GM19193 (cell line): Measurements from ENCODE around the gene PPP1R17.

ENCODE experiments used
- POLR2A ChIP-seq: IDR thresholded peaks from 4 replicates; pipeline ENCODE4 v1.6.1; 2011; ENCODE audit not compliant: insufficient read depth, insufficient read length; ENCODE audit errors: extremely low read depth

PPP1R17 gene

DNA sequence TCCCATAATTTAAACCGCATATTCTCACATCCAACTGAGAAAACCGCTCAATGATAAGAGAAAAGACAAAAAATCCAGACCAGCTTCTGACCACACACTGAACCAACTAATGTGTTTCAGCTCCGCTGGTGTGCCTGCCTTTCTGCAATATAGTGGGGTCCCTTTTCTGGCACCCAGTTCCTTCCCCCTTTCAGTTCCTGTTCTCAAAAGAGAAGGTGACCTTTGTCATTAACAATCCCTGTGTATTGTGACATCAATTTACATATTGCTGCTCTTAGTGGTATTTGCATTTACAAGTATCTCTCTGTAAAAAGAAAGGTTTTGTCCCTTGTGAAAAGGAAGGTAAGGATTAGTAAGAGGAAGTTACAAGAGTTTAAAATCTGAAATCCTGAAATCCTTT is 1.4 kb downstream of the PPP1R17 start:
- TF ChIP-seq POLR2A = peak; percentile 26

DNA sequence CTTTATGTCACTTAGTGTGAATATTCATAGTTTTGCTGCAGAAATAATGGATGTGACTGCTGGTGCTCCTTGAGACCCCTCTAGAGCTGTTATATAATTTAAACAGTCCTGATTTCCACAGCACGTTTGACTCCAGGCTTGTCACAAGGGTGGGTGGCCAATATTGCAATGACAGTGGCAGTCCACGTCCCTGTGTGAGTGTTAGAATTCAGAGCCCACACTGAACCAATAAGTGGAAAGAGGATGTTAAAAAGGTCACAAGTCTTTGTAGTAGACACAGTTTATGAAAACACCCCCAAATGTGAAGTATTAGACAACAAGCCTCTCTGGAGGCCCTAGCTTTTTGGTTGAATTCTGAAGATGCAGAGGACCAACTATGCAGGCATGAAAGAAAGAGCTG is 2.0 kb downstream of the PPP1R17 start:
- no peak for TF ChIP-seq POLR2A

DNA sequence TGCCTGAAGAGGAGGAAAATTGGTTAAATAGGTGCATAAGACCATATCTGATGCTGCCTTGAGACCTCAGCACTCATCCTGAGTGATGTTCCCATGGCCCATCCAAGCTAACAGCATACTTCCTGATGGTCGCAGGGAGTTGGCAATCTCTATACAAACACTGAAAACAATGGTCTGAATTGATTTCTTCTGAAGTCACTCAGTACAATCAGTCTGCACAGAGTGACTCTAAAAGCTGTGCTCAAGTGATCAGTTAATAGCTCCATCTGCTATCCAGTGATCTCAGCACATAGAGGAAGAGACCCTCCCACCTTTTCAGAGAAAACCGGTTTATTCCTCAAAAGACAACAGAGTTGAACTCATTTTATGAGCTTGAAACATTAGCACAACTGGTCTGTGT is 3.9 kb downstream of the PPP1R17 start:
- TF ChIP-seq POLR2A = no peak

DNA sequence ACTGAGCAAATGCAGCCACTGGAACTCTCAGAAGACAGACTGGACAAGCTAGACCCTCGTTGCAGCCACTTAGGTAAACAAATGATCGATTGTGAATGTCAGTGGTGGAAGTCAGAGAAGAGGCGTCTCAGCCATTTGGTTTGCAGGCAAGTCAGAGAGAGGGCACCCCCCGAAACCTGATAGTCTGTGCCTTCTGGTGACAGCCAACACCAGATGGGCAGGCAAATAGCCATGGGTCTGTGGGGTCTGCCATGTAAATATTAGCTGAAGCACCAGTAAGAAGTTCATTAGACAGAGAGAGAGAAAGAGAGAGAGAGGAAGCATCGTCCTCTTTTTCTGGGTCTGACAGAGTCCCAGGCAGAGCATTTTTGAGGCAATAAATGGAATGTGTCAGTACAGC is 5.4 kb downstream of the PPP1R17 start:
- no peak for TF ChIP-seq POLR2A

DNA sequence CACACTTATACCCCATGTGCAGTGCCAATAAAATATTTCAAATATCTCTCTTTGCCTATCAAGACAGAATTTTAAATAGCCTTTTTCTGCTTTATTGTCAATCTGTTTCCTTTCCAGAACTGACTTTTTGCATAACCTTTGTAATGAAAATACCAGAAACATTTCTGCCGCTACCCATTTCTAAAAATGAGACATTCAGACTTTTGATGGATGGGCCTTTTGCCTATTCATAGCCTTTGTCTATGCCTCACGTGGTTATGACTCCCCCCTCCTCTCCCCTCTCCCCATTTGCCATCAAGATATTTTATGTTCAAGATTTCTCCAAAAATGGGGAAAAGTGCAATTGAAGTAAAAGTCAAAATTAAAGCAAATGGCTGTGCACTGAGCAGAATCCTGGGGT is 5.9 kb downstream of the PPP1R17 start:
- TF ChIP-seq POLR2A = no peak

DNA sequence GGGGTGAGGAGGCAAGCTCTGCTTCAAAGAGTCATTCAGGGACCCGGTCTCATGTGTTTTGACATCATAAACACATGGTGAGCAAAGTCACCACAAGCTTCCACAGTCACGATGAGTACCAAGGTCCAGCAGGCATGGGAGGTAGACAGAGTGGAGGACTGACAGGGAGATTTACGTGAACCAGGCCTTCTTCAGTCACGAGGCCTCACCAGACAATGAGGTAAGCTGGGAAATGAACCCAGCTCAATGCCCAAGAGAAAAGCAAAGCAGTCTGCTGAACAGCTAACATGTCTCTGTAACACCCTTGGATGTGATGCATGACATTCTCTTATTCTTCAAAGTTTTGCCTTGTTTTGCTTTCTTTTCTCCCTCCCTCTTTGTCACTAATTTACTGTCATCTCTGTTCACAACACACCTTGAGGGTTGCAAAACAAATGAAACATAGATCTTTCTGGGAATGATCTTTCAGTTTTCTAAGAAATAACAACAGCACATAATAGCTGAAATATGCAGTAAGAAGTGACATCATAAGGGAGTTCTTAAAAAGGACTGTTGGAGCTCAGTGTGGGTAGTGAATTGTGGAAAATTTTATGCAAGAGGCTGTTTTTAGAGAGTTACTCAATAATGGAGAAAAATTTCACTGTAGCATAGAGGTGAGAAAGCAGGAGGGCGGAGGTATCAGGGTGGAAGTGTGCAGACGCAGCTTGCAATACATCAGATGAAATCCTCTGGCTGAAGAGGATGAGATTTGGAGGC is 9.0 kb downstream of the PPP1R17 start:
- TF ChIP-seq POLR2A = no peak

DNA sequence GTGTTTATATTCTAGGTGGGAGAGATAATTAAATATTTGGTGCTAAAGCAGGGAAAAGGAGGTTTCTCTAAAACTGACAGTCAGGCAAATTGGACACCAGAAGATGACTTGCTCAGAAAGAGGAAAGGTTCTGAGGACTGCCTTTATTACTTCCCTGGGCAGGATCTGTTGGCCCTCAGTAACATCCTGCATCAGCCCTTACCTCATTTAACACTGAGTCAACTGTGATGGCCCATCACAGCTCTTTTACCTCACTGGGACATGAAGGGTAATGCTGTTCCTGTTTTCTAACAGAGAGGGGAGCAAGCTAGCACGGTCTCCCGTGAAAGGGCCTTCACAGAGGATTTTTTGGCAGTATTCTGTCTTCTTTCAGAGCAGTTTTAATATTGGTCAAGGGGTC is 12.0 kb downstream of the PPP1R17 start:
- no peak for TF ChIP-seq POLR2A

DNA sequence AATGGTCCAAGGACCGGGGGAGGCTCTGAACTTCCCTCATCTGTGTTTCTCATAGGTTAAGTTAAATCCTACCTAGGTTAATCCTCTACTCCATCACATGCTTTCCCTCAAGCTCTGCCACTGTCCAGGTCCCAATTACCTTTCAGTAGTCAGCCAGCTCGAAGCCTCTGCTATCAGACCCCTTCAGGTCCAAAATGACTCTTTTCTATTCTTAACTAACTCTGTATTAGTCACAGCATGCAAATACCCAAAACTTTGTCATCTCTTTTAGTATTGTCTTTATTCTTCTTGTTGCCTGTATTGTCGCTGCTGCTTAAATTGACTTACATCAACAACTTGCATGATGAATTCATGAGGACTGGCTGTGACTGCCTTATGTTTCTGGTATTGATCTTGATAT is 15.3 kb downstream of the PPP1R17 start:
- TF ChIP-seq POLR2A = no peak

DNA sequence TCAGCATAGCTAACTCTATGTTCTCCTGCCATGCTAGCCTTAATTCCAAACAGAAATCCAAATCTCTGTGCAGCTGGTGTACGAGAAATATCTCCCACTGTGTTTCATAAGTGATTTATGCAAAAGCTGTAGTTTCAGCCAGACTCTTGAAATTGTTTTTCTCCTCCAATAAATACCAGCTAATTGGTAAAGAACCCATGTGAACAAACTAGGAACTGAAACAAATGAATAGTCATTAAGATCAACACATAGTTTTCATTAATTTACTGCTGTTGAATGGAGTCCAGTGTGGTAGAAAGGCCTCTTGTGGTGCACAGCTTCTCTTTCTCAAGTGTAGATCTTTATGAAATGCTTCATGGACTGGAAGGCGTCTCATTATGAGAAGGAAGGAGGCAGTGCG is 18.4 kb downstream of the PPP1R17 start:
- TF ChIP-seq POLR2A = no peak

DNA sequence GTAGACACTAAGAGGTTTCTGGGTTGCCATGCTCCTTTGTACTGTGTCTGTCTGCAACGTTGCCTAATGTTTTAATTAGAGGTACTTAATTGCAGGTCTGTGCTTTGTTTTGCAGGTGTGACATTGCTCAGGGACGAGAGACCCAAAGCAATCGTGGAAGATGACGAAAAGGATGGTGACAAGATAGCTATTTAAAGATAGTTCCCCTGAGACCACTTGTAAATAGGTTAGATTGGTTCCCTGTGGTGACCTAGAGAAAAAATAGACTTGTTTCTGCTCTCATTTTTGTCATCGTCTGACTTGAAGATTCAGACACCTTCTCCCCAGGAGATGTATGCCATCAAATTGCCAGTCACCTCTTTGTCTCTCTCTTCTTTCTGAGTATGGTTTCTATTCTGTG is 20.1 kb downstream of the PPP1R17 start:
- TF ChIP-seq POLR2A = no peak

DNA sequence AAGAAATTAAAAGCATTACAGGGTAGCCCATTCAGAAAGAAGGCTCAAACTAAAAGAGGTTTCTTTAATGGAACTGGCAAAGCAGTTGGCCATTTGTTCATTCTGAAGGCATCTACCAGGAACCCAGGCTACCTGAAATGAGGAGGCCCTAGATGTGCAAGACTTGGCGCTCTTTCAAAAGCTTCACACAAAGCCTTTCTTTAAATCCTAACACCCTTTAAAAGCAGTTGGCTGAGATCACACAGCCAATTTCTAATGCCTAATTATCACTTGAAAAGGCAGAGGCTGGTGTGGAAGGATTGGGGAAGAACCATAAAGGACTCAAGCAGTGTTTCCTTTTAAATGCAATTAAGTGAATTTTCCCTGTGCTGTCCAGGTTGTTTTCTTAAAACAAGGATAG is 23.2 kb downstream of the PPP1R17 start:
- no peak for TF ChIP-seq POLR2A

DNA sequence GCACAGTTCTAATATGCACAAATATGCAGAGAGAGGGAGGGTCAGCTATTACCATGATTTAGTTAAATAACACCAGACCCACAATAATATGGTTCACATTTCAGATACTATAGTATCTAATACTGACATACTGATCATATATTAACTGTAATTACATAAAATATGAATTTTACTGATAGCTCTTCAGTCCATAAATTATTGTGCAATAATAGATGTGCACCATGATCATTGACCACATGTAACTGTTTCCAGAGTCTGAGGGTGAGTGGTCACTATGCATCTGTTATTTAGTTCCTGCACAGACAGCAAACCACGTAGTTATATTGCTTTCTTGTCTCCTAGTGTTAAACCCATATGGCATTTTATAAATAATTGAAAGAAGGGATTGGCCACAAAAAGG is 29.3 kb downstream of the PPP1R17 start:
- TF ChIP-seq POLR2A = no peak

DNA sequence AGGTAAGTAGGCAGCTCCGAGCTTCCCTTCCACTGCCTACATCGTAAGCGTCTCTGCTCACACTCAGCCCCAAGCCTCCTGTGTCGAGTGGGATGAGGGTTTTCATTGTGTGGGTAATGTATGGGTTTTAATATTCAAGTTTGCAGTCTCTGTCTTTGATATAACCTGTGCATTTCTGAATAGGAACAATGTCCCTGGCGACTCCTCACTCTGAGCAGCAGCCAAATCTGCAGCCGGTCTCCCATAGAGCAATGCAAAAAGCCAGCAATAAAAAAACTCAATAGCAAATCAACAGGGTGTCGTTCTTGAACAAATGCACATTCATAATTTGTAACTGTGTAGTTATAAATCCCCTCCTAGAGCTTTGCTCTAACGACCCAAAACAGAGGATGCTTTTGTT is 33.4 kb downstream of the PPP1R17 start:
- TF ChIP-seq POLR2A = no peak

DNA sequence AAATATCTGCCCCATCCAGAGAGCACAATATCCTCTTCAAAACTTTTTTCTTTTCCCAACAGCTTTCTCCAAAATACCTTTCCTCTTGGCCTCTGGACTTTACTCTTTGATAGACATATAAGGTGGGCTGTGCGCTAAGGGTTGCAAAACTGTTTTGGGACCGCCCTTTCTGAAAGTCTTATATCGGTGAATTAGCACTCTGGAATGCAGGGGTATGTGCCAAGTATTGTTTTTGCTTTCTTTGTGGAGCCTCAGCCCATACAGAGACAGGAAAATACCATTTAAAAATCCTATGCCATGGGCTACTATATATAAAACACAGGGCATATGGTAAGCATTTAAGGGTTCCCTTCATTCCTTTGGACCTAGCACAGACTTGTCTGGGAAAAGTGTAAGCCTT is 37.7 kb downstream of the PPP1R17 start:
- no peak for TF ChIP-seq POLR2A

DNA sequence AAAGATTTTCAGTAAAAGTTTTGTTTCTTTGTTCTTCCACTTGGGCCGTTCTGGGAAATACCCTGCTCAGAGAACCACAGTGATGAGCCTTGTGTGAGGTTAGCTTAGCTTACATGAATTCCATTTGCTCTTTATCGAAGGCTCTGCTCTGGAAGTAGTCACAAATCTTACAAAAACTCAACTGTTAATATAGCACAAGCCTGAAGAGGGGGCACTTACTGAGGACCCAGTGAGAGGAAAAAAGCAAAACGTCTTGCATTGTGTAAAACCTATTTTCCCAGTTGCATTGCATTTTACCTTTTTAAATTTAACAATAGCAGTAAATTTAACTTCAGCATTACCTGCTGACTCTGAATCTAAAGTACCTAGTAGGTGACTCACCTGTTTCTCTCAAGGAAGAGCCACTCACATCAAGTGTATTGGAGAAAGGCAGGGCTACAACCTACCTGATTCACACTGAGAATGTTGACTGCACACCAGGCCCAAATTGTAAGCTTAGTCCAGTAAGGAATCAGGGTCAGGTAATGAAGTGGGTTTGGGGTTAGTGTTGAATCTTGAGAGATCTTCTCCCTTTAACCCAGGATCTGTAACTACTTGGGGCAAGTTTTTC is 42.3 kb downstream of the PPP1R17 start:
- TF ChIP-seq POLR2A = no peak

DNA sequence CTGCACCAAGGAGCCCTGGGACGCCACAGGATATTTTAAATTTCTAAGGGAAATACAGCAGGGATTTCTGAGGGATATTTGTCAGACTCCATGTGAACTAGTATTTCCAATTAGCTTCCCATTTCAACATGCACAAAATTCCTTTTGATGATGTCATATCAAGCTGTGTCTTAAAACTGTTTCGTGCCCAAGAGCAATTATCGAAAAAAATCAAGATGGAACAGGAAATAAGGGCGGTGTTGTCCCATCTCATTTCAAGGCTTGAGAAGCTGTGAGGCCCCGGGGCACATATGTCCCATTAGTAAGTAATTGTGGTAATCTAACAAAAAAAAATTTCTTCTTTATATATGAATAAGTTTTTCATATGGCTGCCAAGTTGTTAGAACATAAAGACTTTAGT is 47.4 kb downstream of the PPP1R17 start:
- no peak for TF ChIP-seq POLR2A
